Measurements from ENCODE around the gene TMEM167B. TPM values are rescaled to one million over a fixed set of nuclear protein-coding genes. Genes with fewer than 3 reads are reported as not detected.

Gene TMEM167B
- total RNA-seq, 2 donors from 2014 or later, result 14.6 to 23.0 TPM

DNA sequence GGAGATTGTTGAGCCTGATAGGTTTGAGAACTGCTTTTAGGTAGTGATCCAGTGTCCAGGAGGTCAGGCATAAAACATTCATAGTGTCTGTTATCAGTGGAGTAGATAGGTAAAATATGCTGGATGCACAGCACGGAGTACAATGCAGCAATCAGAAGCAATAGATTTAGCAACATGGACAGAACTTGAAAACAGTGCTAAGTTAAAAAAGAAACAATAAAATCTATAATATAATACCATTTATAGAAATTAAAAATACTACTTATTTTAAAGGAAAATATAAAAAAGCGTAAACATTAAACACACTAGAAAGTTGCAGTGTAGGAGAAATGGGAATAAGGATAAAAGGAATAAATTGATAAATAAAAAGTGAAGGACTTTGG lies 11.3 kb upstream of the TMEM167B start:
- Histone ChIP-seq H3K36me3 (ENCODE audit: control insufficient read depth, insufficient read depth, low read length) (no peaks in the 10 kb centered on the region), H3K9ac (ENCODE audit: extremely low read depth, low read length, poor library complexity, severe bottlenecking) (no peak overlapping the region), H3K4me1 (ENCODE audit: control insufficient read depth, insufficient read depth, low read length) (no peaks in the 10 kb centered on the region), H3K27me3 (ENCODE audit: control insufficient read depth, insufficient read depth, low read length, poor library complexity, severe bottlenecking) (no peaks in the 10 kb centered on the region), H3K4me3 (ENCODE audit: low read length) (no peak overlapping the region), H3K27ac (ENCODE audit: low read depth, low read length) (no peak overlapping the region), H3K9me3 (ENCODE audit: control insufficient read depth, low read length) (no peaks in the 10 kb centered on the region)
- peaks cover 10% of the 10 kb centered on the region for H3K4me1 Mint-ChIP-seq
- H3K9me3 Mint-ChIP-seq, result peaks cover 8% of the 10 kb centered on the region
- no peak for TF ChIP-seq CTCF (conservative IDR thresholded peaks at IDR 0.05)
- 93 to 100% methylated on average over 1 to 2 of the region's 2 CpGs for WGBS, 2 experiments (ENCODE audit: insufficient coverage in 1 of 2, insufficient read length in 1 of 2)
- peaks cover 7% of the 10 kb centered on the region for H3K36me3 Mint-ChIP-seq (ENCODE audit: low read depth)
- H3K4me3 Mint-ChIP-seq, result no peak overlapping the region
- H3K27me3 Mint-ChIP-seq (ENCODE audit: insufficient read depth), result no peaks in the 10 kb centered on the region
- DNase-seq, result no peak
- no peak overlapping the region for H3K27ac Mint-ChIP-seq

- Mint-ChIP-seq H3K9me3 (peaks cover 3% of the 10 kb centered on the region), H3K27me3 (ENCODE audit: insufficient read depth) (no peaks in the 10 kb centered on the region), H3K4me1 (peaks cover 10% of the 10 kb centered on the region), H3K36me3 (ENCODE audit: low read depth) (no peaks in the 10 kb centered on the region), H3K4me3 (no peak overlapping the region), H3K27ac (no peak overlapping the region)
- Histone ChIP-seq H3K27me3 (ENCODE audit: control insufficient read depth, insufficient read depth, low read length, poor library complexity, severe bottlenecking) (no peaks in the 10 kb centered on the region), H3K4me1 (ENCODE audit: control insufficient read depth, insufficient read depth, low read length) (no peaks in the 10 kb centered on the region), H3K27ac (ENCODE audit: low read depth, low read length) (no peak overlapping the region), H3K9me3 (ENCODE audit: control insufficient read depth, low read length) (no peaks in the 10 kb centered on the region), H3K9ac (ENCODE audit: extremely low read depth, low read length, poor library complexity, severe bottlenecking) (no peak overlapping the region), H3K36me3 (ENCODE audit: control insufficient read depth, insufficient read depth, low read length) (no peaks in the 10 kb centered on the region), H3K4me3 (ENCODE audit: low read length) (no peak overlapping the region)
- no peak for DNase-seq
- no peak for TF ChIP-seq CTCF (conservative IDR thresholded peaks at IDR 0.05)
- 90 to 98% methylated on average over 3 to 5 of the region's 5 CpGs for WGBS, 2 experiments (ENCODE audit: insufficient coverage in 1 of 2, insufficient read length in 1 of 2)
These were observed 10.0 kb upstream of the TMEM167B start for GRCh38 chr1:109080441-109081082.

DNA sequence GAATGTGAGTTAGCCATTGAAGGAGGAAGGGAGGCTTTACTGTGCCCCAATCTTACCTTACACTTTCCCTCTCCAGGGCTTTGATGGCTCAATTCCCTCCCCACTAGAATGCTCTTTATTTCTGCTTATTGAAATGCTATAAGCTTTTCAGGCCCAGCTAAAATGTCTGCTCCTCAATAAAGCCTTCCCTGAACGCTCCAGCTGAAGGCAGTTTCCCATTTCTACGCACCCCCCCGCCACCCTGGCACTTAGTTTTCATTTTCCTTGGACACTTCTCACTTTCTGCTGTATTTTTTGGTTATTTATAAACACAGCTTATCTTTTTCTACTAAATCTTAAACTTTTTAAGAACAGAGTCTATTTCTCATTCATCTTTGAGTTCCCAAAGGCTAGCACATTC lies 7.1 kb upstream of the TMEM167B start:
- Histone ChIP-seq H3K9me3 (ENCODE audit: control insufficient read depth, low read length) (no peaks in the 10 kb centered on the region), H3K4me3 (ENCODE audit: low read length) (no peak overlapping the region), H3K4me1 (ENCODE audit: control insufficient read depth, insufficient read depth, low read length) (no peaks in the 10 kb centered on the region), H3K27ac (ENCODE audit: low read depth, low read length) (peak overlapping the region; percentile 96), H3K36me3 (ENCODE audit: control insufficient read depth, insufficient read depth, low read length) (no peaks in the 10 kb centered on the region), H3K27me3 (ENCODE audit: control insufficient read depth, insufficient read depth, low read length, poor library complexity, severe bottlenecking) (no peaks in the 10 kb centered on the region), H3K9ac (ENCODE audit: extremely low read depth, low read length, poor library complexity, severe bottlenecking) (no peak overlapping the region)
- Mint-ChIP-seq H3K27ac (no peak overlapping the region), H3K9me3 (no peaks in the 10 kb centered on the region), H3K4me1 (peaks cover 8% of the 10 kb centered on the region), H3K27me3 (ENCODE audit: insufficient read depth) (no peaks in the 10 kb centered on the region), H3K4me3 (no peak overlapping the region), H3K36me3 (ENCODE audit: low read depth) (no peaks in the 10 kb centered on the region)
- no peak for TF ChIP-seq CTCF (conservative IDR thresholded peaks at IDR 0.05)
- no peak for DNase-seq
- WGBS, 2 experiments (ENCODE audit: insufficient coverage in 1 of 2, insufficient read length in 1 of 2), result 88 to 94% methylated on average over 3 of the region's 3 CpGs

Measured in endodermal cell (in vitro differentiated cells).